ENCODE data around the gene NEU2. TPM values are rescaled to one million over a fixed set of nuclear protein-coding genes. Genes with fewer than 3 reads are reported as not detected.

Gene NEU2
- total and polyA plus RNA-seq, 9 of the 15 experiments (the other 6 are each of a cell fraction or from before 2014, with no cell fraction given), result not detected

GRCh38 chr2:233025706-233026105 is 6.8 kb upstream of the NEU2 start:
- TF ChIP-seq ATF3 (IDR thresholded peaks at IDR 0.05) (0 out of 2 replicates have a peak, but pooled peaks have one; percentile 11), ATF3 (CRISPR knock-in tag; conservative IDR thresholded peaks at IDR 0.05) (no peak), ELF4 (CRISPR knock-in tag; IDR thresholded peaks at IDR 0.05) (no peak)
- H3K79me2 ChIP-seq (ENCODE audit: control insufficient read depth, insufficient read depth, low read length), result no peaks in the 10 kb centered on the region
- H4K20me1 ChIP-seq (replicated peaks; ENCODE audit: control insufficient read depth, insufficient read depth, low read length), result no peaks in the 10 kb centered on the region
- peaks cover 0 to 10% of the 10 kb centered on the region in 2 experiments; a peak in 3 of 5 replicates for H3K4me1 ChIP-seq (replicated peaks in 1 of 2; ENCODE audit: control insufficient read depth in 2 of 2, insufficient read depth in 2 of 2, low read length in 2 of 2)
- H3K9ac ChIP-seq (ENCODE audit: insufficient read depth in 1 of 2, low read depth in 2 of 2, low read length in 2 of 2), result no peak overlapping the region
- no peak overlapping the region for H3K4me3 ChIP-seq
- no TSS peak for BruUV-seq (replicated peaks)
- H3K4me2 ChIP-seq (ENCODE audit: insufficient read depth, low read length), result no peak overlapping the region
- CTCF ChIA-PET (ENCODE audit: low intra/inter-chr PET ratio), result no interaction called here
- no peak overlapping the region for H3K27ac ChIP-seq (ENCODE audit: extremely low read depth, low read depth, low read length)
- no peak overlapping the region for H2AFZ ChIP-seq (ENCODE audit: low read depth, low read length)
- 0 out of 5 replicates have a peak, but pooled peaks cover 0 to 5% of the 10 kb centered on the region in 2 experiments for H3K27me3 ChIP-seq (ENCODE audit: control insufficient read depth in 2 of 2, insufficient read depth in 2 of 2, low read length in 2 of 2)
- no peak for ATAC-seq
- H3K9me1 ChIP-seq (ENCODE audit: control insufficient read depth, insufficient read depth, low read length), result no peaks in the 10 kb centered on the region
- no peak for FAIRE-seq
- no peaks in the 10 kb centered on the region for H3K9me3 ChIP-seq (replicated peaks; ENCODE audit: control insufficient read depth, insufficient read depth, low read depth, low read length)
- in situ Hi-C loops (cut with MboI), result no loop called here
- intact Hi-C loops (cut with micrococcal nuclease), result loop anchor here (10.0 kb wide), 2 partner anchors 171 to 421 kb away; no protein-coding TSS in a partner anchor
- 10% methylated on average over 6 of the region's 7 CpGs for WGBS (ENCODE audit: insufficient coverage, low coverage, missing lambda C conversion rate)
- no peak for DNase-seq (ENCODE audit: extremely low read depth in 1 of 4, low spot score in 3 of 4)
- POLR2A ChIA-PET, result no interaction called here
- H3K36me3 ChIP-seq (ENCODE audit: control insufficient read depth, insufficient read depth, low read length), result no peaks in the 10 kb centered on the region

GRCh38 chr2:233026198-233026813 is 6.2 kb upstream of the NEU2 start:
- no TSS peak for BruUV-seq (replicated peaks)
- 3% methylated on average over 4 of the region's 4 CpGs for WGBS (ENCODE audit: insufficient coverage, low coverage, missing lambda C conversion rate)

More at GRCh38 chr2:233026198-233026813, 6.2 kb upstream of the NEU2 start:
- H2AFZ ChIP-seq (ENCODE audit: low read depth, low read length), result no peak overlapping the region
- no peak for ATAC-seq
- no peak for FAIRE-seq
- DNase-seq (ENCODE audit: extremely low read depth in 1 of 4, low spot score in 3 of 4), result no peak
- no peak overlapping the region for H3K4me2 ChIP-seq (ENCODE audit: insufficient read depth, low read length)
- no peaks in the 10 kb centered on the region for H3K36me3 ChIP-seq (ENCODE audit: control insufficient read depth, insufficient read depth, low read length)
- TF ChIP-seq FOXM1 (IDR thresholded peaks at IDR 0.05; ENCODE audit: low read depth) (no peak), FOXM1 (CRISPR knock-in tag; IDR thresholded peaks at IDR 0.05; ENCODE audit: low read depth) (no peak), SNRNP70 (optimal IDR thresholded peaks at IDR 0.05; ENCODE audit: low read depth, low read length) (no peak), FOSL1 (tag; conservative IDR thresholded peaks at IDR 0.05) (no peak), KAT7 (CRISPR knock-in tag; IDR thresholded peaks at IDR 0.05; ENCODE audit: borderline replicate concordance) (no peak), SRSF9 (IDR thresholded peaks at IDR 0.05; ENCODE audit: borderline replicate concordance, low read depth, low read length) (no peak), ARID3A (IDR thresholded peaks at IDR 0.05; ENCODE audit: borderline replicate concordance, low read depth, low read length) (no peak)
- 0 out of 5 replicates have a peak, but pooled peaks cover 0 to 5% of the 10 kb centered on the region in 2 experiments for H3K27me3 ChIP-seq (ENCODE audit: control insufficient read depth in 2 of 2, insufficient read depth in 2 of 2, low read length in 2 of 2)
- CTCF ChIA-PET (ENCODE audit: low intra/inter-chr PET ratio), result no interaction called here
- no peaks in the 10 kb centered on the region for H3K9me3 ChIP-seq (replicated peaks; ENCODE audit: control insufficient read depth, insufficient read depth, low read depth, low read length)
- intact Hi-C loops (cut with micrococcal nuclease) (loop anchor here (10.0 kb wide), 2 partner anchors 172 to 422 kb away; no protein-coding TSS in a partner anchor), in situ Hi-C loops (cut with MboI) (no loop called here)
- POLR2A ChIA-PET, result no interaction called here
- peaks cover 0 to 10% of the 10 kb centered on the region in 2 experiments; a peak in 3 of 5 replicates for H3K4me1 ChIP-seq (replicated peaks in 1 of 2; ENCODE audit: control insufficient read depth in 2 of 2, insufficient read depth in 2 of 2, low read length in 2 of 2)
- H3K9ac ChIP-seq (ENCODE audit: insufficient read depth in 1 of 2, low read depth in 2 of 2, low read length in 2 of 2), result no peak overlapping the region
- no peak overlapping the region for H3K4me3 ChIP-seq
- no peaks in the 10 kb centered on the region for H3K79me2 ChIP-seq (ENCODE audit: control insufficient read depth, insufficient read depth, low read length)
- no peaks in the 10 kb centered on the region for H4K20me1 ChIP-seq (replicated peaks; ENCODE audit: control insufficient read depth, insufficient read depth, low read length)
- no peaks in the 10 kb centered on the region for H3K9me1 ChIP-seq (ENCODE audit: control insufficient read depth, insufficient read depth, low read length)
- no peak overlapping the region for H3K27ac ChIP-seq (ENCODE audit: extremely low read depth, low read depth, low read length)
